HepG2 (cell line): ENCODE data around the gene BRAT1. TPM values are rescaled to one million over a fixed set of nuclear protein-coding genes. Genes with fewer than 3 reads are reported as not detected.
A peak's percentile ranks its signal among the peaks of the same experiment; 100 is the strongest.

Experiments
- CAMTA2 ChIP-seq: sonication (generic); formaldehyde crosslinking; IDR thresholded peaks from 2 replicates; pipeline ENCODE4 v1.4.0; 2020; ENCODE audit warnings: mild to moderate bottlenecking, missing genetic modification reagents, borderline replicate concordance
- HDAC2 ChIP-seq: sonication (generic); formaldehyde crosslinking; IDR thresholded peaks from 2 replicates; pipeline ENCODE4 v1.4.0; 2020; ENCODE audit warnings: missing genetic modification reagents
- HOXA3 ChIP-seq: sonication (generic); formaldehyde crosslinking; IDR thresholded peaks from 2 replicates; pipeline ENCODE4 v1.5.0; 2020; ENCODE audit warnings: missing genetic modification reagents
- MAFF ChIP-seq: IDR thresholded peaks from 2 replicates; pipeline ENCODE4 v1.6.1; 2011; ENCODE audit warnings: low read depth, low read length, improper control_type of control experiment
- NFE2L2 ChIP-seq: fragments of 150-350 bp; IDR thresholded peaks from 2 replicates; pipeline ENCODE4 v1.6.1; 2014; ENCODE audit warnings: low read length
- NR2F1 ChIP-seq, 2 experiments: fragments of 450-650 bp in 1 of 2; formaldehyde crosslinking in 1 of 2; IDR thresholded peaks; 2 replicates each; pipeline versions ENCODE4 v1.5.0 to v1.6.1; 2016 to 2020; ENCODE audit warnings: mild to moderate bottlenecking in 1 of 2, missing compliant biosample characterization in 1 of 2, missing genetic modification reagents in 1 of 2, moderate library complexity in 1 of 2
- PBX2 ChIP-seq: IDR thresholded peaks from 2 replicates; pipeline ENCODE4 v1.6.1; 2016; ENCODE audit warnings: control low read depth
- PHB2 ChIP-seq: fragments of 450-650 bp; IDR thresholded peaks from 2 replicates; pipeline ENCODE4 v1.6.1; 2018; ENCODE audit not compliant: partially characterized antibody
- ZNF160 ChIP-seq: sonication (generic); formaldehyde crosslinking; IDR thresholded peaks from 2 replicates; pipeline ENCODE4 v1.8.0; 2022; ENCODE audit warnings: mild to moderate bottlenecking, inconsistent platforms, missing genetic modification reagents
- ZNF20 ChIP-seq: sonication (generic); formaldehyde crosslinking; IDR thresholded peaks from 2 replicates; pipeline ENCODE4 v1.4.0; 2020; ENCODE audit warnings: mild to moderate bottlenecking, moderate library complexity, missing genetic modification reagents
- ZNF235 ChIP-seq: sonication (generic); formaldehyde crosslinking; IDR thresholded peaks from 2 replicates; pipeline ENCODE4 v1.8.1; 2023; ENCODE audit warnings: mild to moderate bottlenecking, missing genetic modification reagents, borderline replicate concordance
- ZNF589 ChIP-seq: sonication (generic); formaldehyde crosslinking; conservative IDR thresholded peaks from 2 replicates; pipeline ENCODE4 v1.8.0; 2022; ENCODE audit warnings: mild to moderate bottlenecking, moderate library complexity, missing genetic modification reagents
- ZNF597 ChIP-seq: sonication (generic); formaldehyde crosslinking; IDR thresholded peaks from 2 replicates; pipeline ENCODE4 v1.5.0; 2020; ENCODE audit warnings: missing genetic modification reagents
- ZNF720 ChIP-seq: sonication (generic); formaldehyde crosslinking; IDR thresholded peaks from 2 replicates; pipeline ENCODE4 v1.4.0; 2020; ENCODE audit warnings: missing genetic modification reagents
- ZSCAN31 ChIP-seq: sonication (generic); formaldehyde crosslinking; IDR thresholded peaks from 2 replicates; pipeline ENCODE4 v1.5.0; 2020; ENCODE audit warnings: low read depth, mild to moderate bottlenecking, missing genetic modification reagents
- polyA plus RNA-seq, 8 experiments: library from polyadenylated mRNA; depleted of rRNA in 3 of 8; stranded (reverse) in 7 of 8; unstranded in 1 of 8; fragments of >200 nt; fragmentation: Illumina TruSeq in 4 of 8; extraction: Trizol in 4 of 8; gene quantifications; 2 replicates each; pipeline versions ENCODE4 v1.2.1 to v1.2.3, GENCODE V29; 2011 to 2016; ENCODE audit warnings: low read depth in 4 of 8, missing spikeins in 1 of 8, mixed read lengths in 1 of 8; ENCODE audit not compliant: insufficient read depth in 1 of 8
- total RNA-seq, 5 experiments: library from RNA; depleted of rRNA; stranded (reverse); fragments of >200 nt; fragmentation: Illumina TruSeq; extraction: Trizol; gene quantifications; 2 replicates each; pipeline ENCODE4 v1.2.3, GENCODE V29; 2016; ENCODE audit warnings: low read depth in 1 of 5
- TF ChIP-seq, protein P1 (sequence below): sonication (generic); formaldehyde crosslinking; IDR thresholded peaks from 2 replicates; pipeline ENCODE4 v1.5.0; 2020; ENCODE audit warnings: mild to moderate bottlenecking, missing genetic modification reagents
- TF ChIP-seq, protein P2 (sequence below): sonication (generic); formaldehyde crosslinking; IDR thresholded peaks from 2 replicates; pipeline ENCODE4 v1.4.0; 2020; ENCODE audit warnings: missing genetic modification reagents

BRAT1 gene
- total and polyA plus RNA-seq, 2 of the 13 experiments (the other 11 are each of a cell fraction or from before 2014, with no cell fraction given): 10.2 to 20.3 TPM

DNA sequence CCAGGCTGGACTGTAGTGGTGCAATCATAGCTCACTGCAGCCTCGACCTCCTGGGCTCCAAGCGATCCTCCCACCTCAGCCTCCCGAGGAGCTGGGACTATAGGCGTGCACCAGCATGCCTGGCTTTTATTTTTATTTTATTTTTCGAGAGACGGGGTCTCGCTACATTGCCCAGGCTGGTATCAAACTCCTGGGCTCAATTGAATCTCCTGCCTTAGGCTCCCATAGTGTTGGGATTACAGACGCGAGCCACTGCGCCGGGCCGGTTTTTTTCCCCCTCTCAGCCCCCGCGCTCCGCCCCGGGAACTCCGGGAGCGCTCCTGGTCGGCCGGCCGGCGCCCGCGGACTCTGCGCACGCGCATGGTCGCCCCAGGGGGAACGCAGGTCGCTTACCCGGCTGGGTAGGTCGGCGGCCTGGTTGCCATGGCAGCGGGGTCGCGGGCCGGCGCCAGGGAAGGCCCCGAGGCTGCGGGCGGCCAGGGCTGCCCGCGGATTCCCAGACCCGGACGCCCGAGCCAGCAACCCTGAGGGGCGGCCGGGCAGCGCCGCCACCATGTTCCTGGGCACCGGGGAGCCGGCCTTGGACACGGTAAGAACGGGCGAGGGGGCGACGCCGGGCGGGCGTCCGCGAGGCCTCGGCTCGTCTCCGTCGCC is 3.4 kb upstream of the BRAT1 start, which contains the start of gene IQCE (continued):
- TF ChIP-seq, protein P1, sequence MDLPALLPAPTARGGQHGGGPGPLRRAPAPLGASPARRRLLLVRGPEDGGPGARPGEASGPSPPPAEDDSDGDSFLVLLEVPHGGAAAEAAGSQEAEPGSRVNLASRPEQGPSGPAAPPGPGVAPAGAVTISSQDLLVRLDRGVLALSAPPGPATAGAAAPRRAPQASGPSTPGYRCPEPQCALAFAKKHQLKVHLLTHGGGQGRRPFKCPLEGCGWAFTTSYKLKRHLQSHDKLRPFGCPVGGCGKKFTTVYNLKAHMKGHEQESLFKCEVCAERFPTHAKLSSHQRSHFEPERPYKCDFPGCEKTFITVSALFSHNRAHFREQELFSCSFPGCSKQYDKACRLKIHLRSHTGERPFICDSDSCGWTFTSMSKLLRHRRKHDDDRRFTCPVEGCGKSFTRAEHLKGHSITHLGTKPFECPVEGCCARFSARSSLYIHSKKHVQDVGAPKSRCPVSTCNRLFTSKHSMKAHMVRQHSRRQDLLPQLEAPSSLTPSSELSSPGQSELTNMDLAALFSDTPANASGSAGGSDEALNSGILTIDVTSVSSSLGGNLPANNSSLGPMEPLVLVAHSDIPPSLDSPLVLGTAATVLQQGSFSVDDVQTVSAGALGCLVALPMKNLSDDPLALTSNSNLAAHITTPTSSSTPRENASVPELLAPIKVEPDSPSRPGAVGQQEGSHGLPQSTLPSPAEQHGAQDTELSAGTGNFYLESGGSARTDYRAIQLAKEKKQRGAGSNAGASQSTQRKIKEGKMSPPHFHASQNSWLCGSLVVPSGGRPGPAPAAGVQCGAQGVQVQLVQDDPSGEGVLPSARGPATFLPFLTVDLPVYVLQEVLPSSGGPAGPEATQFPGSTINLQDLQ (CRISPR knock-in tag): no peak
- TF ChIP-seq CAMTA2 (CRISPR knock-in tag) (no peak), NFE2L2 (no peak), ZNF235 (CRISPR knock-in tag) (0 out of 2 replicates have a peak, but pooled peaks have one; percentile 58), HDAC2 (CRISPR knock-in tag) (0 out of 2 replicates have a peak, but pooled peaks have one; percentile 11), MAFF (no peak), PBX2 (no peak), HOXA3 (CRISPR knock-in tag) (peak; percentile 22; the same call in 1 of the 2 replicates), ZNF160 (CRISPR knock-in tag) (no peak), NR2F1 (CRISPR knock-in tag; IDR thresholded peaks at IDR 0.05) (peak in 1 of 2 experiments; percentile 15; a peak in 1 of 4 replicates), ZNF720 (no peak), ZSCAN31 (CRISPR knock-in tag) (peak; percentile 80; the same call in 1 of the 2 replicates), ZNF20 (CRISPR knock-in tag) (no peak), ZNF589 (CRISPR knock-in tag) (peak; percentile 58; the same call in 1 of the 2 replicates), PHB2 (no peak), ZNF597 (CRISPR knock-in tag) (no peak)
- TF ChIP-seq, protein P2, sequence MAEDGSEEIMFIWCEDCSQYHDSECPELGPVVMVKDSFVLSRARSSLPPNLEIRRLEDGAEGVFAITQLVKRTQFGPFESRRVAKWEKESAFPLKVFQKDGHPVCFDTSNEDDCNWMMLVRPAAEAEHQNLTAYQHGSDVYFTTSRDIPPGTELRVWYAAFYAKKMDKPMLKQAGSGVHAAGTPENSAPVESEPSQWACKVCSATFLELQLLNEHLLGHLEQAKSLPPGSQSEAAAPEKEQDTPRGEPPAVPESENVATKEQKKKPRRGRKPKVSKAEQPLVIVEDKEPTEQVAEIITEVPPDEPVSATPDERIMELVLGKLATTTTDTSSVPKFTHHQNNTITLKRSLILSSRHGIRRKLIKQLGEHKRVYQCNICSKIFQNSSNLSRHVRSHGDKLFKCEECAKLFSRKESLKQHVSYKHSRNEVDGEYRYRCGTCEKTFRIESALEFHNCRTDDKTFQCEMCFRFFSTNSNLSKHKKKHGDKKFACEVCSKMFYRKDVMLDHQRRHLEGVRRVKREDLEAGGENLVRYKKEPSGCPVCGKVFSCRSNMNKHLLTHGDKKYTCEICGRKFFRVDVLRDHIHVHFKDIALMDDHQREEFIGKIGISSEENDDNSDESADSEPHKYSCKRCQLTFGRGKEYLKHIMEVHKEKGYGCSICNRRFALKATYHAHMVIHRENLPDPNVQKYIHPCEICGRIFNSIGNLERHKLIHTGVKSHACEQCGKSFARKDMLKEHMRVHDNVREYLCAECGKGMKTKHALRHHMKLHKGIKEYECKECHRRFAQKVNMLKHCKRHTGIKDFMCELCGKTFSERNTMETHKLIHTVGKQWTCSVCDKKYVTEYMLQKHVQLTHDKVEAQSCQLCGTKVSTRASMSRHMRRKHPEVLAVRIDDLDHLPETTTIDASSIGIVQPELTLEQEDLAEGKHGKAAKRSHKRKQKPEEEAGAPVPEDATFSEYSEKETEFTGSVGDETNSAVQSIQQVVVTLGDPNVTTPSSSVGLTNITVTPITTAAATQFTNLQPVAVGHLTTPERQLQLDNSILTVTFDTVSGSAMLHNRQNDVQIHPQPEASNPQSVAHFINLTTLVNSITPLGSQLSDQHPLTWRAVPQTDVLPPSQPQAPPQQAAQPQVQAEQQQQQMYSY: peak; percentile 83
